Sigmoid colon (tissue), 7 donors: ENCODE measurements around the gene MCU. TPM values are rescaled to one million over a fixed set of nuclear protein-coding genes. Genes with fewer than 3 reads are reported as not detected.

ENCODE experiments used
- DNase-seq: peaks from one replicate; pipeline ENCODE4 v3.0.0-alpha.2; 2019
- H3K27ac ChIP-seq, 4 donors: fragments of 200-600 bp; sonication (generic); one replicate each; pipeline ENCODE4 v1.5.1; 2016 to 2019; ENCODE audit warnings: mild to moderate bottlenecking in 1 of 4
- H3K27me3 ChIP-seq, 3 donors: fragments of 200-600 bp; sonication (generic); one replicate each; pipeline ENCODE4 v1.5.1; 2019; ENCODE audit warnings: mild to moderate bottlenecking in 1 of 3
- H3K36me3 ChIP-seq, 4 donors: fragments of 200-600 bp; sonication (generic); one replicate each; pipeline ENCODE4 v1.5.1; 2016 to 2019
- H3K4me1 ChIP-seq, 4 donors: fragments of 200-600 bp; sonication (generic); one replicate each; pipeline ENCODE4 v1.5.1; 2017 to 2019
- H3K4me3 ChIP-seq, 4 donors: fragments of 200-600 bp; sonication (generic); one replicate each; pipeline ENCODE4 v1.5.1; 2017 to 2019; ENCODE audit warnings: mild to moderate bottlenecking in 2 of 4, moderate library complexity in 1 of 4
- H3K9me3 ChIP-seq, 4 donors: fragments of 200-600 bp in 3 of 4; sonication (generic) in 3 of 4; one replicate each; pipeline versions ENCODE4 v1.5.1 to v1.6.1; 2013 to 2019
- EP300 ChIP-seq, 4 donors: sonication (generic); formaldehyde crosslinking; IDR thresholded peaks; one replicate each; pipeline ENCODE4 v1.6.1; 2017; ENCODE audit warnings: antibody characterized with exemption in 4 of 4
- POLR2A ChIP-seq, 2 donors: fragments of 450-650 bp; IDR thresholded peaks; one replicate each; pipeline ENCODE4 v1.6.1; 2016; ENCODE audit warnings: antibody characterized with exemption in 2 of 2, mild to moderate bottlenecking in 2 of 2, moderate library complexity in 2 of 2
- POLR2AphosphoS5 ChIP-seq, 4 donors: sonication (generic); formaldehyde crosslinking; IDR thresholded peaks; one replicate each; pipeline ENCODE4 v1.6.1; 2017; ENCODE audit warnings: antibody characterized with exemption in 4 of 4
- WGBS, 2 donors: extraction: QIAGEN DNeasy Blood & Tissue Kit; methylation state at CpG; one replicate each; pipeline ENCODE4 v1.1.7; 2013; 5-methylcytosine and 5-hydroxymethylcytosine counted together
- intact Hi-C: fragments of 100-400 bp; cut with DNase I; formaldehyde crosslinking; loops from one replicate; pipeline ENCODE4 v1.15.1; 2023
- polyA plus RNA-seq, 3 donors: library from polyadenylated mRNA; stranded (reverse); fragments of 200-250 nt; gene quantifications; one replicate each; pipeline ENCODE4 v1.2.3, GENCODE V29; 2013
- total RNA-seq, 4 donors: library from RNA; depleted of rRNA; stranded (reverse); fragments of >200 nt; gene quantifications; one replicate each; pipeline ENCODE4 v1.1.0, GENCODE V29; 2016
- TF ChIP-seq, protein P1 (sequence below), 4 experiments: fragments of 450-650 bp in 3 of 4; fragments of 200-600 bp in 1 of 4; IDR thresholded peaks; one replicate each; pipeline ENCODE4 v1.5.1; 2016 to 2019; ENCODE audit warnings: antibody characterized with exemption in 4 of 4, mild to moderate bottlenecking in 3 of 4, moderate library complexity in 2 of 4
- donor health status: healthy with polysubstance abuse.
- donor health status: Bipolar disorder and iron deficiency.
- donor health status: healthy.

Gene MCU
- total and polyA plus RNA-seq, 7 donors, result 14.7 to 75.6 (median 19.4) TPM

DNA sequence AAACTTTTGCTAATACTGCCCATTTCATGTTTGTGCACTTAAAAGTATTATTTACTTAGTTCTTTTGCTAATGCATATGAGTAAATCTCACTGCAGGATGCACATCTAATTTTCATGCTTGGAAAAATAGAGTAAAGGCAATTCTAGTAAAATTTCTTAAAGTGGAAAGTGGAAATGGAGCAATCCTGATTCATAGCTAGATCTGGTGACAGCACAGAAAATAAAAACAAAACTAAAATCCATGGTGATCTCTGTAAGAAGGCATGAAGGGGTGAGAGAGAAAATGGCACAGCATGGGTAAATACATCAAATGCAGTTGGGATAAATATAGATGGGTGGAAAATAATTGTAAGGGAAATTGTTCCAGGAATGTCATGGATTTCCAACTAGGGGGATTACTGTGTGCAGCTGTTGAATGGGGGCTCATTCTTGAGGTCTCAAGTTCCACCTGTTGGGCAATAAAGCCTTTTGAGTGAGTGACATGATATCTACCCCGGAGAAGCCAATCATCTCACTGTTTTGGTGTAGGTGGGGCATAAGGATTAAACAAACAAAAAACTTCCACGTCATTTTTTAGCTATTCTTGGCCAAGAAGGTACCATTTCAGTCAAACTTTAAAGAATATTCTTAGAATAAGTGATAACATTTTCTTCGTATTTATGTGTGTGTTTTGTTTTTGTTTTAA, 1.7 kb upstream of the MCU start:
- H3K4me3 ChIP-seq, result no peak overlapping the region
- H3K9me3 ChIP-seq, result no peaks in the 10 kb centered on the region
- H3K27me3 ChIP-seq, result no peaks in the 10 kb centered on the region
- TF ChIP-seq POLR2A (IDR thresholded peaks at IDR 0.05), result no peak
- TF ChIP-seq, protein P1, sequence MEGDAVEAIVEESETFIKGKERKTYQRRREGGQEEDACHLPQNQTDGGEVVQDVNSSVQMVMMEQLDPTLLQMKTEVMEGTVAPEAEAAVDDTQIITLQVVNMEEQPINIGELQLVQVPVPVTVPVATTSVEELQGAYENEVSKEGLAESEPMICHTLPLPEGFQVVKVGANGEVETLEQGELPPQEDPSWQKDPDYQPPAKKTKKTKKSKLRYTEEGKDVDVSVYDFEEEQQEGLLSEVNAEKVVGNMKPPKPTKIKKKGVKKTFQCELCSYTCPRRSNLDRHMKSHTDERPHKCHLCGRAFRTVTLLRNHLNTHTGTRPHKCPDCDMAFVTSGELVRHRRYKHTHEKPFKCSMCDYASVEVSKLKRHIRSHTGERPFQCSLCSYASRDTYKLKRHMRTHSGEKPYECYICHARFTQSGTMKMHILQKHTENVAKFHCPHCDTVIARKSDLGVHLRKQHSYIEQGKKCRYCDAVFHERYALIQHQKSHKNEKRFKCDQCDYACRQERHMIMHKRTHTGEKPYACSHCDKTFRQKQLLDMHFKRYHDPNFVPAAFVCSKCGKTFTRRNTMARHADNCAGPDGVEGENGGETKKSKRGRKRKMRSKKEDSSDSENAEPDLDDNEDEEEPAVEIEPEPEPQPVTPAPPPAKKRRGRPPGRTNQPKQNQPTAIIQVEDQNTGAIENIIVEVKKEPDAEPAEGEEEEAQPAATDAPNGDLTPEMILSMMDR (IDR thresholded peaks at IDR 0.05), result no peak
- no peak for TF ChIP-seq EP300 (IDR thresholded peaks at IDR 0.05)
- TF ChIP-seq POLR2AphosphoS5 (IDR thresholded peaks at IDR 0.05), result no peak
- H3K36me3 ChIP-seq, result no peaks in the 10 kb centered on the region
- no peak overlapping the region for H3K27ac ChIP-seq
- DNase-seq, result no peak
- H3K4me1 ChIP-seq, result peaks cover 0 to 33% (median 26%) of the 10 kb centered on the region in 4 donors
- intact Hi-C loops, result no loop called here
- WGBS, 2 donors, result 56 to 72% methylated on average over 3 of the region's 3 CpGs

DNA sequence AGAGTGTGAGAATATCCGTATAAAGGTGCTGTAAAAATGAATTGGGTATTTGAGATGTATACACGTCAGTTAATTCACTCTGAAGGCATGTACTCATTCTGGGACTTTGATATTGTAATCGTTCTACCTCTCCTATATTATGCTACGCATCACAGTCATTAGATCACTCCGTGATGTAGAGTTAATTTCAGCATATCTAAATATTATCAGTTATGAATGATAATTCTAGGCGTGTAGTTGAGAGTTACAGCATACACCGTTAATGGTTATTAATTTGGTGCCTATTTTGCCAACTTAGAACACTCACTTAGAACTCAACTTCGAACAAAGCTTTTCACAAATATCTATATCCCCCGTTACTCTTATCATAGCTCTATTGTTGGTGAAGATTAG, 477 bp upstream of the MCU start:
- peak overlapping the region; percentile 84 to 89 (median 86) for H3K27ac ChIP-seq
- 10 to 35% methylated on average over 9 of the region's 9 CpGs for WGBS, 2 donors

DNA sequence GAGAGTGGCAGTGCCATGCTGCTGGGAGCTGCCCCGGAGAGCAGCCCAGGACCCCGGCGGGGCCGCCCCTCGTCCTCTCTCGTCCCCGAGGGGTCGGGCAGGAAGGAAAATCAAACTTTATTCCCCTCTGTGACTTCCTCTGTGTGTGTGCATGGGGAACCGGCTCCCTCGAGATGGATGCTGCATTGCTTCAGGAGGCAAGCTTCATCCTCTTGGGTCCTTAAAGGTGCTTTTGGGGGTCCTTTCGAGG, 726 bp downstream of the MCU start:
- Histone ChIP-seq H3K4me1 (peaks cover 0 to 36% (median 27%) of the 10 kb centered on the region in 4 donors), H3K9me3 (no peaks in the 10 kb centered on the region), H3K36me3 (no peaks in the 10 kb centered on the region), H3K27ac (peak overlapping the region; percentile 84 to 89 (median 86)), H3K27me3 (no peaks in the 10 kb centered on the region), H3K4me3 (peak overlapping the region; percentile 47 to 84 (median 65))
- TF ChIP-seq EP300 (IDR thresholded peaks at IDR 0.05) (no peak), POLR2AphosphoS5 (IDR thresholded peaks at IDR 0.05) (no peak), POLR2A (IDR thresholded peaks at IDR 0.05) (no peak)
- TF ChIP-seq, protein P1 (IDR thresholded peaks at IDR 0.05), result no peak
- intact Hi-C loops, result loop anchor here (2.0 kb wide), 3 partner anchors 66 to 328 kb away; partner anchors contain the start of gene MICU1
- 0% methylated on average over 11 of the region's 11 CpGs for WGBS, 2 donors
- DNase-seq, result no peak

More for the DNA sequence above, 477 bp upstream of the MCU start:
- intact Hi-C loops, result no loop called here
- Histone ChIP-seq H3K27me3 (no peaks in the 10 kb centered on the region), H3K9me3 (no peaks in the 10 kb centered on the region), H3K4me1 (peaks cover 0 to 36% (median 27%) of the 10 kb centered on the region in 4 donors), H3K36me3 (no peaks in the 10 kb centered on the region), H3K4me3 (peak overlapping the region; percentile 47 to 84 (median 65))
- TF ChIP-seq EP300 (IDR thresholded peaks at IDR 0.05) (no peak), POLR2A (IDR thresholded peaks at IDR 0.05) (no peak)
- no peak for DNase-seq

DNA sequence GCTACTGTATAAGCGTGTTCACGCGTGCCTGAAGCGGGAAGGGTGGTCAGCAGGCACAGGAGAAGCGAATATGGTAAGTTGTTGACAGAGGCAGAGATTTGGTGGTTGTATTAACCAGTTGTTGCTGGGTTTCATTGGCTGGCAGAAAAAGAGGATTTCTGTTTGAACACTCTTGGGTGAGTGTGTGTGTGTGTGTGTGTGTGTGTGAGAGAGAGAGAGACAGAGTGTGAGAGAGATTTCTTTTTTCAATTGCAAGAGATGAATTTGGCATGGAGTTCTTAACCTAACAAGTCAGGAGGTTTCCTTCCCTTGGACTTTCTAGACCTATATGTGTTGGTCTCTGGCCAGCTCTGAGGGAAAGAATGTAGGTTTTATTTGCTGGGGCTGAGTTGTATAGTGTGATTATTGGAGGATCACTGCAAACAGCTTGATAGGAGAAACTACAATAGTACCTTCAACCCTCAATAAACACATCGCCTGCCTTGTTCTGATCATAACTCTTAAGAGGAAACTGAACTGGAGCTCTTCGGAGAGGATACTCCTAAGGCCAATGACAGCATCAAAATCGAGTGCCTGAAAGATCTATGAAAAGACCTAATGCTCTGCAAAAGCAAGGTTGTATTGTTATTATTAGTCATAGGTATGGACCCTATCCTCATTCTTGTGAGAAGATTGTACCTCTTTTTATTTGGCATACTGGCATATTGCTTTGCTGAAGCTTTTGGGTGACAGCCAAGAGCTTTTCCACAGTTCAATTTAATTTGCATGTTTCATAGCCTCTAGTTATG, 1.2 kb downstream of the MCU start:
- DNase-seq, result no peak
- no peaks in the 10 kb centered on the region for H3K9me3 ChIP-seq
- TF ChIP-seq POLR2AphosphoS5 (IDR thresholded peaks at IDR 0.05) (no peak), POLR2A (IDR thresholded peaks at IDR 0.05) (no peak), EP300 (IDR thresholded peaks at IDR 0.05) (no peak)
- H3K27me3 ChIP-seq, result no peaks in the 10 kb centered on the region
- no peaks in the 10 kb centered on the region for H3K36me3 ChIP-seq
- H3K27ac ChIP-seq, result peak overlapping the region; percentile 84 to 89 (median 86)
- WGBS, 2 donors, result 3 to 12% methylated on average over 8 of the region's 8 CpGs
- peak overlapping the region; percentile 47 to 84 (median 65) for H3K4me3 ChIP-seq
- H3K4me1 ChIP-seq, result peaks cover 0 to 33% (median 27%) of the 10 kb centered on the region in 4 donors
- intact Hi-C loops, result loop anchor here (2.0 kb wide), 3 partner anchors 66 to 328 kb away; partner anchors contain the start of gene MICU1

DNA sequence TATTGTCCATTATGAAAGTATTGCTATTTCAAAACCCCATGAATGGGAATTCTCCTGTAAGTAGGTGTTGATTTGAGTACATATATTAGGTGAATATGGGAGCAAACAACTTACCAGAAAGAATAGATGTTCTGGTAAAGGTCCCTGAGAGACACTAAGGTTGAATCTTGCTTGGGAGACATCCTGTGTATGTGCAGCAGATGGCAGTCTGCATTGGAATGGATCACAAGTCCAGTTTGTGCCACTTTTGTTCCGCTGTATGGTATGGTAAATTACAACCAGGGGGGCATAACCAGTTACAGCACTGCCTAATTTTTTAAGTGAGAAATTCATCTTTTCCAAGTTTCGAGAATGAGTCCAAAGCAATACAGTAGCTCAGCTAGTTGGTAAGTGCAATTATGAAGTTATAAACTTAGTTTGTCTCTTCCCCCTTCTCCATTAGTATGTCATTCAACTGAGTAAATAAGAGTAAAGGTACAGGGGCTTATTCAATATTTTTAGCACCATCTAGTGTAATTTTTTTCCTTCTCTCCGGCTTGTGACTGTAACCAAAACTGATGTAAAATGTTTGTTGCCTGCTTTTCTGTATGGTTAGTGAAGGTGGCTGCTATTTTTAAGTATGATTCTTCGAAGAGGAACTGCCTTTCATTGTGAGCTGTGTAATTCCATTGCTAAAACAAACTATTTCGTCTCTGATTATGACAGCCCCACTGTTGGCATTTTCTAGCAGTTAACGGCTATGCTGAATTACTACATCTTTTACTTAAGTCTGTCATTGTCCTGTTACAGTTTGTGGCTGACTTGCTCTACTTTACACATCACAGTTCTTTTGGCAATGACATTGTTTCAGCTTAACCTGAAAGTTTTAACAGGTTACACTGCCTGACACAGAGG, 2.8 kb downstream of the MCU start:
- DNase-seq, result no peak
- TF ChIP-seq, protein P1 (IDR thresholded peaks at IDR 0.05), result peak in 3 of 4 experiments; percentile 22 to 42 (median 34)
- TF ChIP-seq POLR2AphosphoS5 (IDR thresholded peaks at IDR 0.05), result no peak
- no peak for TF ChIP-seq POLR2A (IDR thresholded peaks at IDR 0.05)
- no peak for TF ChIP-seq EP300 (IDR thresholded peaks at IDR 0.05)
- intact Hi-C loops, result no loop called here
- 27 to 41% methylated on average over 6 of the region's 6 CpGs for WGBS, 2 donors
- peaks cover 0 to 33% (median 27%) of the 10 kb centered on the region in 4 donors for H3K4me1 ChIP-seq
- no peaks in the 10 kb centered on the region for H3K27me3 ChIP-seq
- no peak overlapping the region for H3K4me3 ChIP-seq
- no peaks in the 10 kb centered on the region for H3K36me3 ChIP-seq
- no peak overlapping the region for H3K27ac ChIP-seq
- no peaks in the 10 kb centered on the region for H3K9me3 ChIP-seq
